Sigmoid colon (tissue), 4 donors: ENCODE results near the gene FDPS.

Experiments
- EP300 ChIP-seq, 4 donors: sonication (generic); formaldehyde crosslinking; IDR thresholded peaks; one replicate each; pipeline ENCODE4 v1.6.1; 2017; ENCODE audit warnings: antibody characterized with exemption in 4 of 4
- POLR2A ChIP-seq, 2 donors: fragments of 450-650 bp; IDR thresholded peaks; one replicate each; pipeline ENCODE4 v1.6.1; 2016; ENCODE audit warnings: antibody characterized with exemption in 2 of 2, mild to moderate bottlenecking in 2 of 2, moderate library complexity in 2 of 2
- POLR2AphosphoS5 ChIP-seq, 4 donors: sonication (generic); formaldehyde crosslinking; IDR thresholded peaks; one replicate each; pipeline ENCODE4 v1.6.1; 2017; ENCODE audit warnings: antibody characterized with exemption in 4 of 4
- TF ChIP-seq, protein P1 (sequence below), 4 experiments: fragments of 450-650 bp in 3 of 4; fragments of 200-600 bp in 1 of 4; IDR thresholded peaks; one replicate each; pipeline ENCODE4 v1.5.1; 2016 to 2019; ENCODE audit warnings: antibody characterized with exemption in 4 of 4, mild to moderate bottlenecking in 3 of 4, moderate library complexity in 2 of 4

DNA sequence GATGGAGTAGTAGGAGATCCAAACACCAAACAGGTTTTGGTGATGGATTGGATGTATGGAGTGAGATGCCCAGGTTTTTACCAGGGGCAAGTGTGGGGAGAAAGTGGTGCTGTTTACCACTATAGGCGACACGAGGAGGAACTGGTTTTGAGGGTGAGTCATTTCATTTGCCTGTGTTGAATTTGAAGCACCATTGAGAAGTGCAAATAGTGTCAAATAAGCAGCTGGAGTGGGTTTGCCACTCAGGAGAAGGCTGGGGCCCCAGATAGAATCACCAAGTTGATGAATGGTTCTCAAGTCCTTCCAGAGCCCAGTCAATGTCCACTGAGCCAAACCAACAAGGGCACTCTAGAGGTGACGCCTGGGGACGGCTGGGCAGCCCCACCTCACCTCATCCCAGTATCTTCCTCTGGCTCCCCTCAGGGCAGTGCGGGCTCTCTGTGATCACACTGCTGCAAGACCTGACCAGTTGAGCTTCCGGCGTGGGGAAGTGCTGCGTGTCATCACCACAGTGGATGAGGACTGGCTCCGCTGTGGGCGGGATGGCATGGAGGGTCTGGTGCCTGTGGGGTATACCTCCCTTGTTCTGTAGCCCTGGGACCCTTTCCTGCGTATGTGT is 21.4 kb downstream of the FDPS start:
- TF ChIP-seq POLR2A (IDR thresholded peaks at IDR 0.05) (no peak), POLR2AphosphoS5 (IDR thresholded peaks at IDR 0.05) (no peak), EP300 (IDR thresholded peaks at IDR 0.05) (no peak)
- TF ChIP-seq, protein P1, sequence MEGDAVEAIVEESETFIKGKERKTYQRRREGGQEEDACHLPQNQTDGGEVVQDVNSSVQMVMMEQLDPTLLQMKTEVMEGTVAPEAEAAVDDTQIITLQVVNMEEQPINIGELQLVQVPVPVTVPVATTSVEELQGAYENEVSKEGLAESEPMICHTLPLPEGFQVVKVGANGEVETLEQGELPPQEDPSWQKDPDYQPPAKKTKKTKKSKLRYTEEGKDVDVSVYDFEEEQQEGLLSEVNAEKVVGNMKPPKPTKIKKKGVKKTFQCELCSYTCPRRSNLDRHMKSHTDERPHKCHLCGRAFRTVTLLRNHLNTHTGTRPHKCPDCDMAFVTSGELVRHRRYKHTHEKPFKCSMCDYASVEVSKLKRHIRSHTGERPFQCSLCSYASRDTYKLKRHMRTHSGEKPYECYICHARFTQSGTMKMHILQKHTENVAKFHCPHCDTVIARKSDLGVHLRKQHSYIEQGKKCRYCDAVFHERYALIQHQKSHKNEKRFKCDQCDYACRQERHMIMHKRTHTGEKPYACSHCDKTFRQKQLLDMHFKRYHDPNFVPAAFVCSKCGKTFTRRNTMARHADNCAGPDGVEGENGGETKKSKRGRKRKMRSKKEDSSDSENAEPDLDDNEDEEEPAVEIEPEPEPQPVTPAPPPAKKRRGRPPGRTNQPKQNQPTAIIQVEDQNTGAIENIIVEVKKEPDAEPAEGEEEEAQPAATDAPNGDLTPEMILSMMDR (IDR thresholded peaks at IDR 0.05) = no peak
